Natural killer cell (primary cell): ENCODE data around the gene ATP5MC3. TPM values are rescaled to one million over a fixed set of nuclear protein-coding genes. Genes with fewer than 3 reads are reported as not detected.

ENCODE experiments used
- ATAC-seq, 3 donors: fragments of 150-1000 bp in 2 of 3; fragments of 200-7000 bp in 1 of 3; cut with Tn5 transposase; 1 replicate in 1 of 3; 2 replicates in 2 of 3; pipeline ENCODE4 v1.10.0; 2021; ENCODE audit warnings: mild to moderate bottlenecking in 2 of 3, moderate library complexity in 2 of 3
- DNase-seq, 2 donors: peaks; one replicate each; pipeline versions ENCODE4 v3.0.0 to v3.0.0-alpha.2; 2013 to 2021; ENCODE audit warnings: mixed read lengths in 1 of 2
- H3K27ac ChIP-seq: one replicate; pipeline ENCODE4 v1.5.1; 2013; ENCODE audit warnings: mild to moderate bottlenecking, low read length
- H3K27me3 ChIP-seq: one replicate; pipeline ENCODE4 v1.6.1; 2013; ENCODE audit warnings: low read length; ENCODE audit not compliant: control insufficient read depth, insufficient read depth
- H3K36me3 ChIP-seq: one replicate; pipeline ENCODE4 v1.6.1; 2013; ENCODE audit warnings: low read length; ENCODE audit not compliant: control insufficient read depth, insufficient read depth
- H3K4me1 ChIP-seq: one replicate; pipeline ENCODE4 v1.6.1; 2013; ENCODE audit warnings: low read length; ENCODE audit not compliant: control insufficient read depth, insufficient read depth
- H3K4me3 ChIP-seq: one replicate; pipeline ENCODE4 v1.5.1; 2013; ENCODE audit warnings: low read length
- H3K9me3 ChIP-seq: one replicate; pipeline ENCODE4 v1.6.1; 2013; ENCODE audit warnings: low read length; ENCODE audit not compliant: control insufficient read depth, insufficient read depth
- H3K27ac Mint-ChIP-seq, 2 donors: one replicate each; pipeline ENCODE4 v1.8.0; 2022; ENCODE audit warnings: mild to moderate bottlenecking in 2 of 2, mixed read lengths in 2 of 2, moderate library complexity in 1 of 2
- H3K27me3 Mint-ChIP-seq, 2 donors: one replicate each; pipeline ENCODE4 v1.8.0; 2022; ENCODE audit warnings: low read depth in 2 of 2, mixed read lengths in 2 of 2
- H3K36me3 Mint-ChIP-seq: one replicate; pipeline ENCODE4 v1.8.0; 2022; ENCODE audit warnings: mixed read lengths
- H3K4me1 Mint-ChIP-seq, 2 donors: one replicate each; pipeline ENCODE4 v1.8.0; 2022; ENCODE audit warnings: mixed read lengths in 2 of 2
- H3K4me3 Mint-ChIP-seq: one replicate; pipeline ENCODE4 v1.8.0; 2022; ENCODE audit warnings: mild to moderate bottlenecking, moderate library complexity, mixed read lengths
- H3K9me3 Mint-ChIP-seq, 2 donors: one replicate each; pipeline ENCODE4 v1.8.0; 2022; ENCODE audit warnings: mixed read lengths in 2 of 2
- CTCF ChIP-seq: fragments of 200-600 bp; IDR thresholded peaks from one replicate; pipeline ENCODE4 v1.8.0; 2022; ENCODE audit warnings: antibody characterized with exemption
- WGBS: methylation state at CpG from one replicate; pipeline ENCODE4 v1.1.7; 2013; ENCODE audit warnings: missing lambda C conversion rate; ENCODE audit not compliant: insufficient coverage; 5-methylcytosine and 5-hydroxymethylcytosine counted together
- intact Hi-C: fragments of 100-400 bp; cut with micrococcal nuclease; formaldehyde crosslinking; loops from one replicate; pipeline ENCODE4 v1.14.2; 2022
- total RNA-seq, 4 donors: library from RNA; stranded (reverse); fragments of 120-200 nt in 1 of 4; gene quantifications; one replicate each; pipeline versions ENCODE4 v1.2.3 to v1.2.4, GENCODE V29; 2013 to 2022

ATP5MC3 gene
- total RNA-seq, 3 donors from 2014 or later (not counting 1 experiment from before 2014, with no cell fraction given) = 67.1 to 82.2 (median 81.0) TPM

GRCh38 chr2:175143191-175143590 is 38.3 kb downstream of the ATP5MC3 start:
- Histone ChIP-seq H3K4me3 (no peak overlapping the region), H3K36me3 (peaks cover 4% of the 10 kb centered on the region), H3K27me3 (no peaks in the 10 kb centered on the region), H3K4me1 (no peaks in the 10 kb centered on the region), H3K9me3 (no peaks in the 10 kb centered on the region), H3K27ac (no peak overlapping the region)
- intact Hi-C loops = no loop called here
- H3K27ac Mint-ChIP-seq = no peak overlapping the region
- no CpG with 5 or more reads among the region's 1 CpG for WGBS
- no peaks in the 10 kb centered on the region for H3K9me3 Mint-ChIP-seq
- ATAC-seq (no peak), DNase-seq (no peak)
- peaks cover 46% of the 10 kb centered on the region in 2 donors for H3K4me1 Mint-ChIP-seq
- H3K27me3 Mint-ChIP-seq = no peaks in the 10 kb centered on the region
- no peak for TF ChIP-seq CTCF
- no peak overlapping the region for H3K4me3 Mint-ChIP-seq
- no peaks in the 10 kb centered on the region for H3K36me3 Mint-ChIP-seq

- H3K27ac ChIP-seq = no peak overlapping the region
- no peak overlapping the region for H3K4me3 Mint-ChIP-seq
- H3K36me3 ChIP-seq = peaks cover 3% of the 10 kb centered on the region
- ATAC-seq (no peak), DNase-seq (no peak)
- no peak for TF ChIP-seq CTCF
- no peaks in the 10 kb centered on the region for H3K9me3 Mint-ChIP-seq
- peaks cover 66 to 67% of the 10 kb centered on the region in 2 donors for H3K4me1 Mint-ChIP-seq
- H3K27me3 ChIP-seq = no peaks in the 10 kb centered on the region
- no peaks in the 10 kb centered on the region for H3K27me3 Mint-ChIP-seq
- intact Hi-C loops = no loop called here
- 86% methylated on average over 1 of the region's 2 CpGs for WGBS
- no peaks in the 10 kb centered on the region for H3K36me3 Mint-ChIP-seq
- H3K4me1 ChIP-seq = no peaks in the 10 kb centered on the region
- H3K4me3 ChIP-seq = no peak overlapping the region
- no peaks in the 10 kb centered on the region for H3K9me3 ChIP-seq
- H3K27ac Mint-ChIP-seq = peak overlapping the region in 1 of 2 donors; percentile 18
Observed at GRCh38 chr2:175140332-175140731, 41.2 kb downstream of the ATP5MC3 start.

- peak overlapping the region in 1 of 2 donors; percentile 66 for H3K27ac Mint-ChIP-seq
Observed at GRCh38 chr2:175137793-175138192, 43.7 kb downstream of the ATP5MC3 start.

More at GRCh38 chr2:175137793-175138192, 43.7 kb downstream of the ATP5MC3 start:
- H3K9me3 ChIP-seq = no peaks in the 10 kb centered on the region
- no peak overlapping the region for H3K27ac ChIP-seq
- H3K36me3 ChIP-seq = peaks cover 15% of the 10 kb centered on the region
- H3K27me3 ChIP-seq = no peaks in the 10 kb centered on the region
- H3K4me1 ChIP-seq = no peaks in the 10 kb centered on the region
- DNase-seq = no peak
- no peaks in the 10 kb centered on the region for H3K27me3 Mint-ChIP-seq
- no peak for TF ChIP-seq CTCF
- intact Hi-C loops = no loop called here
- H3K9me3 Mint-ChIP-seq = no peaks in the 10 kb centered on the region
- 100% methylated on average over 1 of the region's 2 CpGs for WGBS
- H3K4me3 ChIP-seq = no peak overlapping the region
- no peak overlapping the region for H3K4me3 Mint-ChIP-seq
- H3K36me3 Mint-ChIP-seq = no peaks in the 10 kb centered on the region
- no peak for ATAC-seq
- peaks cover 56 to 63% of the 10 kb centered on the region in 2 donors for H3K4me1 Mint-ChIP-seq
